B cell (primary cell): Measurements from ENCODE around the gene TBR1. TPM values are rescaled to one million over a fixed set of nuclear protein-coding genes. Genes with fewer than 3 reads are reported as not detected.

Source experiments
- ATAC-seq: fragments of 200-7000 bp; cut with Tn5 transposase; one replicate; pipeline ENCODE4 v1.10.0; 2021; ENCODE audit warnings: low read depth, mild to moderate bottlenecking, moderate number of reproducible peaks, moderate library complexity
- CTCF ChIA-PET: fragments of 350-600 bp; sonication (Branson Sonifier 250); formaldehyde crosslinking; loops from one replicate; lab custom pipeline; 2021; ENCODE audit warnings: antibody characterized with exemption, inconsistent platforms; lab: Charles Lee
- POLR2A ChIA-PET: fragments of 350-600 bp; sonication (Branson Sonifier 250); formaldehyde crosslinking; loops from one replicate; lab custom pipeline; 2021; ENCODE audit warnings: antibody characterized with exemption; lab: Charles Lee
- DNase-seq: peaks from one replicate; pipeline ENCODE4 v3.0.0; 2013
- H2AFZ ChIP-seq: 2 replicates; pipeline ENCODE4 v1.6.1; 2012; ENCODE audit warnings: mild to moderate bottlenecking, low read depth, low read length; ENCODE audit not compliant: insufficient read depth, poor library complexity, severe bottlenecking
- H3K27ac ChIP-seq, 2 donors: 1 replicate in 1 of 2; 2 replicates in 1 of 2; pipeline ENCODE4 v1.5.1; 2012 to 2013; ENCODE audit warnings: low read length in 2 of 2, mild to moderate bottlenecking in 2 of 2, moderate library complexity in 1 of 2
- H3K27me3 ChIP-seq, 4 experiments: fragments of 200-600 bp in 1 of 4; sonication (generic) in 1 of 4; replicated peaks in 1 of 4; 1 replicate in 2 of 4; 2 replicates in 2 of 4; pipeline versions ENCODE4 v1.6.1 to v1.7.0; 2013 to 2016; ENCODE audit warnings: low read length in 3 of 4, mild to moderate bottlenecking in 2 of 4, mixed read lengths in 1 of 4, moderate library complexity in 1 of 4; ENCODE audit not compliant: insufficient read depth in 4 of 4, control insufficient read depth in 3 of 4; ENCODE audit errors: control extremely low read depth in 1 of 4
- H3K36me3 ChIP-seq, 2 experiments: replicated peaks in 1 of 2; 1 replicate in 1 of 2; 2 replicates in 1 of 2; pipeline versions ENCODE4 v1.6.1 to v1.7.1; 2013; ENCODE audit warnings: low read length in 1 of 2; ENCODE audit not compliant: insufficient read depth in 2 of 2, control insufficient read depth in 1 of 2; ENCODE audit errors: control extremely low read depth in 1 of 2, extremely low read depth in 1 of 2
- H3K4me1 ChIP-seq, 2 donors: fragments of 200-600 bp in 1 of 2; sonication (generic) in 1 of 2; 1 replicate in 1 of 2; 2 replicates in 1 of 2; pipeline versions ENCODE4 v1.5.1 to v1.6.1; 2013 to 2017; ENCODE audit warnings: low read length in 2 of 2; ENCODE audit not compliant: control insufficient read depth in 2 of 2, insufficient read depth in 2 of 2
- H3K4me2 ChIP-seq: replicated peaks from 2 replicates; pipeline ENCODE3; 2012; ENCODE audit warnings: mild to moderate bottlenecking, low read depth, low read length; ENCODE audit not compliant: poor library complexity, severe bottlenecking
- H3K4me3 ChIP-seq, 5 experiments: fragments of 200-600 bp in 1 of 5; sonication (generic) in 1 of 5; 1 replicate in 3 of 5; 2 replicates in 2 of 5; pipeline versions ENCODE4 v1.5.1 to v1.7.0; 2011 to 2016; ENCODE audit warnings: low read length in 4 of 5, mild to moderate bottlenecking in 4 of 5, low read depth in 2 of 5, control low read depth in 1 of 5, moderate library complexity in 1 of 5; ENCODE audit not compliant: insufficient read depth in 1 of 5; ENCODE audit errors: control extremely low read depth in 1 of 5, extremely low read depth in 1 of 5
- H3K79me2 ChIP-seq: fragments of 200-600 bp; sonication (generic); one replicate; pipeline ENCODE4 v1.6.0; 2016; ENCODE audit warnings: low read length; ENCODE audit not compliant: control insufficient read depth, insufficient read depth
- H3K9ac ChIP-seq: fragments of 200-600 bp; sonication (generic); 2 replicates; pipeline ENCODE4 v1.6.1; 2017; ENCODE audit warnings: mild to moderate bottlenecking, low read length, moderate library complexity
- H3K9me3 ChIP-seq, 3 donors: one replicate each; pipeline versions ENCODE4 v1.6.1 to v1.7.1; 2013; ENCODE audit warnings: low read length in 2 of 3; ENCODE audit not compliant: control insufficient read depth in 2 of 3, insufficient read depth in 1 of 3; ENCODE audit errors: control extremely low read depth in 1 of 3
- H4K20me1 ChIP-seq: 2 replicates; pipeline ENCODE4 v1.6.0; 2012; ENCODE audit warnings: mild to moderate bottlenecking, low read length; ENCODE audit not compliant: insufficient read depth, control insufficient read depth, poor library complexity, severe bottlenecking
- H3K27ac Mint-ChIP-seq: one replicate; pipeline ENCODE4 v1.8.0; 2021; ENCODE audit warnings: mixed read lengths
- H3K27me3 Mint-ChIP-seq: one replicate; pipeline ENCODE4 v1.8.0; 2021; ENCODE audit warnings: mixed read lengths
- H3K4me1 Mint-ChIP-seq: one replicate; pipeline ENCODE4 v1.8.0; 2021; ENCODE audit warnings: mixed read lengths
- H3K4me3 Mint-ChIP-seq: one replicate; pipeline ENCODE4 v1.8.0; 2021; ENCODE audit warnings: mixed read lengths
- H3K9me3 Mint-ChIP-seq: one replicate; pipeline ENCODE4 v1.8.0; 2022; ENCODE audit warnings: mixed read lengths; ENCODE audit not compliant: insufficient read depth
- CTCF ChIP-seq: fragments of 200-600 bp; IDR thresholded peaks from one replicate; pipeline ENCODE4 v1.8.0; 2022; ENCODE audit warnings: antibody characterized with exemption, mild to moderate bottlenecking
- EZH2 ChIP-seq: IDR thresholded peaks from 2 replicates; pipeline ENCODE4 v1.6.1; 2012; ENCODE audit warnings: borderline replicate concordance, low read depth, mild to moderate bottlenecking, moderate library complexity, low read length; ENCODE audit not compliant: insufficient read depth, poor library complexity, severe bottlenecking
- WGBS: methylation state at CpG from one replicate; pipeline ENCODE4 v1.1.5; 2013; ENCODE audit warnings: missing lambda C conversion rate; ENCODE audit not compliant: insufficient coverage; 5-methylcytosine and 5-hydroxymethylcytosine counted together
- intact Hi-C: fragments of 100-400 bp; cut with micrococcal nuclease; formaldehyde crosslinking; loops from one replicate; pipeline ENCODE4 v1.10.0; 2022
- polyA plus RNA-seq: library from polyadenylated mRNA; depleted of rRNA; stranded (reverse); fragments of >200 nt; gene quantifications from 2 replicates; pipeline ENCODE4 v1.2.3, GENCODE V29; 2012
- total RNA-seq, 2 donors: library from RNA; stranded (reverse); fragments of 120-200 nt in 1 of 2; gene quantifications; 1 replicate in 1 of 2; 2 replicates in 1 of 2; pipeline versions ENCODE4 v1.2.3 to v1.2.4, GENCODE V29; 2013 to 2022

Gene TBR1
- total and polyA plus RNA-seq, 2 donors (not counting 1 experiment from before 2014, with no cell fraction given): not detected

GRCh38 chr2:161418715-161419637 is 2.9 kb downstream of the TBR1 start:
- no peaks in the 10 kb centered on the region for H3K79me2 ChIP-seq
- Mint-ChIP-seq H3K4me3 (peak overlapping the region; percentile 65), H3K27me3 (peaks cover 86% of the 10 kb centered on the region), H3K4me1 (peaks cover 60% of the 10 kb centered on the region), H3K9me3 (peaks cover 2% of the 10 kb centered on the region), H3K27ac (no peak overlapping the region)
- intact Hi-C loops: no loop called here
- H3K36me3 ChIP-seq: no peaks in the 10 kb centered on the region
- peaks cover 59 to 73% of the 10 kb centered on the region in 2 donors for H3K4me1 ChIP-seq
- DNase-seq (peak; percentile 52), ATAC-seq (no peak)
- H4K20me1 ChIP-seq: no peaks in the 10 kb centered on the region
- peak overlapping the region; percentile 52 for H3K4me2 ChIP-seq
- H3K27ac ChIP-seq: no peak overlapping the region
- ChIA-PET CTCF (no interaction called here), POLR2A (no interaction called here)
- H3K9ac ChIP-seq: no peak overlapping the region
- peaks cover 2 to 84% (median 74%) of the 10 kb centered on the region in 4 experiments for H3K27me3 ChIP-seq
- H2AFZ ChIP-seq: peak overlapping the region; percentile 41
- no peak overlapping the region for H3K4me3 ChIP-seq
- H3K9me3 ChIP-seq: peaks cover 0 to 28% (median 4%) of the 10 kb centered on the region in 3 donors
- TF ChIP-seq CTCF (no peak), EZH2 (no peak)
- 4% methylated on average over 45 of the region's 49 CpGs for WGBS

GRCh38 chr2:161419638-161420190 is 3.6 kb downstream of the TBR1 start:
- no peak for TF ChIP-seq CTCF
- no peak for TF ChIP-seq EZH2

More at GRCh38 chr2:161419638-161420190, 3.6 kb downstream of the TBR1 start:
- Mint-ChIP-seq H3K9me3 (peaks cover 2% of the 10 kb centered on the region), H3K27me3 (peaks cover 92% of the 10 kb centered on the region), H3K4me1 (peaks cover 62% of the 10 kb centered on the region), H3K27ac (no peak overlapping the region), H3K4me3 (no peak overlapping the region)
- H3K4me1 ChIP-seq: peaks cover 57 to 73% of the 10 kb centered on the region in 2 donors
- H3K27me3 ChIP-seq: peaks cover 2 to 85% (median 78%) of the 10 kb centered on the region in 4 experiments
- no peaks in the 10 kb centered on the region for H3K79me2 ChIP-seq
- ChIA-PET CTCF (no interaction called here), POLR2A (no interaction called here)
- H3K27ac ChIP-seq: no peak overlapping the region
- H2AFZ ChIP-seq: no peak overlapping the region
- no peak overlapping the region for H3K4me3 ChIP-seq
- peaks cover 4 to 34% (median 5%) of the 10 kb centered on the region in 3 donors for H3K9me3 ChIP-seq
- WGBS: no CpG with 5 or more reads among the region's 3 CpGs
- H4K20me1 ChIP-seq: no peaks in the 10 kb centered on the region
- DNase-seq (no peak), ATAC-seq (no peak)
- H3K4me2 ChIP-seq: no peak overlapping the region
- intact Hi-C loops: no loop called here
- H3K9ac ChIP-seq: no peak overlapping the region
- no peaks in the 10 kb centered on the region for H3K36me3 ChIP-seq
